ENCODE results near the gene SEC24D. TPM values are rescaled to one million over a fixed set of nuclear protein-coding genes. Genes with fewer than 3 reads are reported as not detected.

SEC24D gene
- total RNA-seq, 4 donors from 2014 or later = 14.5 to 51.5 (median 28.2) TPM

GRCh38 chr4:118741301-118741855, 94.5 kb downstream of the SEC24D start:
- TF ChIP-seq CTCF (IDR thresholded peaks at IDR 0.05; ENCODE audit: low read depth) = no peak

- TF ChIP-seq CTCF (IDR thresholded peaks at IDR 0.05; ENCODE audit: low read depth) = no peak
Measured at GRCh38 chr4:118740869-118741268, 95.1 kb downstream of the SEC24D start.

GRCh38 chr4:118739022-118739713, 96.8 kb downstream of the SEC24D start:
- no peak for TF ChIP-seq CTCF (IDR thresholded peaks at IDR 0.05; ENCODE audit: low read depth)

GRCh38 chr4:118738090-118738489, 97.8 kb downstream of the SEC24D start:
- no peak for TF ChIP-seq CTCF (IDR thresholded peaks at IDR 0.05; ENCODE audit: low read depth)

GRCh38 chr4:118736900-118737299, 99.0 kb downstream of the SEC24D start:
- TF ChIP-seq CTCF (IDR thresholded peaks at IDR 0.05; ENCODE audit: low read depth) = no peak

GRCh38 chr4:118734491-118735205, 101.3 kb downstream of the SEC24D start:
- TF ChIP-seq CTCF (IDR thresholded peaks at IDR 0.05; ENCODE audit: low read depth) = no peak

- no peak for TF ChIP-seq CTCF (IDR thresholded peaks at IDR 0.05; ENCODE audit: low read depth)
Measured at GRCh38 chr4:118732591-118733330, 103.2 kb downstream of the SEC24D start.
